GM12878 (cell line): ENCODE data around the gene HS1BP3. TPM values are rescaled to one million over a fixed set of nuclear protein-coding genes. Genes with fewer than 3 reads are reported as not detected.

ENCODE experiments used
- ATAC-seq: fragments of 200-7000 bp; cut with Tn5 transposase; 3 replicates; pipeline ENCODE4 v1.9.1; 2020; ENCODE audit warnings: mild to moderate bottlenecking, moderate library complexity
- BruUV-seq: library from RNA; stranded (reverse); fragments of 400-500 nt; replicated peaks from 2 replicates; lab custom pipeline; 2021; lab: Mats Ljungman, UMichigan
- CTCF ChIA-PET: fragments of 300-600 bp; sonication (Branson Sonifier 250); formaldehyde crosslinking; extraction: SDS; loops from one replicate; lab custom pipeline; 2021; ENCODE audit warnings: inconsistent platforms; lab: Yijun Ruan, JAX
- POLR2A ChIA-PET: fragments of 350-600 bp; formaldehyde crosslinking; extraction: SDS; loops from one replicate; lab custom pipeline; 2021; ENCODE audit warnings: inconsistent platforms; lab: Charles Lee
- RAD21 ChIA-PET: fragments of 300-600 bp; sonication (Branson Sonifier 250); formaldehyde crosslinking; loops from one replicate; lab custom pipeline; 2023; ENCODE audit warnings: antibody characterized with exemption; ENCODE audit not compliant: unreplicated experiment; lab: Charles Lee
- SMC1A ChIA-PET: fragments of 300-600 bp; sonication (Branson Sonifier 250); formaldehyde crosslinking; loops from one replicate; lab custom pipeline; 2023; ENCODE audit not compliant: unreplicated experiment, uncharacterized antibody; lab: Charles Lee
- DNase-seq: peaks from one replicate; pipeline ENCODE4 v3.0.0-alpha.2; 2011; ENCODE audit warnings: low read depth, low spot score
- FAIRE-seq: peaks from 3 replicates; lab custom pipeline; 2011; peaks lifted over from hg19 to GRCh38; lab: Jason Lieb, UNC
- H2AFZ ChIP-seq: 2 replicates; pipeline ENCODE4 v1.6.0; 2011; ENCODE audit warnings: low read depth, low read length, control low read depth; ENCODE audit not compliant: control insufficient read depth
- H3K27ac ChIP-seq: 2 replicates; pipeline ENCODE4 v1.5.1; 2011; ENCODE audit warnings: control low read depth; ENCODE audit not compliant: control insufficient read depth, insufficient read depth
- H3K27me3 ChIP-seq, 2 experiments: replicated peaks in 1 of 2; 2 replicates each; pipeline versions ENCODE4 v1.6.0 to v1.6.1; 2011; ENCODE audit warnings: low read length in 1 of 2; ENCODE audit not compliant: control insufficient read depth in 2 of 2, insufficient read depth in 2 of 2
- H3K36me3 ChIP-seq, 2 experiments: 2 replicates each; pipeline ENCODE4 v1.5.1; 2011; ENCODE audit warnings: low read length in 1 of 2; ENCODE audit not compliant: control insufficient read depth in 2 of 2, insufficient read depth in 2 of 2
- H3K4me1 ChIP-seq: 2 replicates; pipeline ENCODE4 v1.6.1; 2011; ENCODE audit warnings: mild to moderate bottlenecking, low read length, moderate library complexity, mixed read lengths; ENCODE audit not compliant: control insufficient read depth, insufficient read depth
- H3K4me2 ChIP-seq: 2 replicates; pipeline ENCODE4 v1.6.0; 2011; ENCODE audit warnings: control low read depth; ENCODE audit not compliant: control insufficient read depth, insufficient read depth
- H3K4me3 ChIP-seq: fragments of 200-600 bp; sonication (generic); 2 replicates; pipeline ENCODE4 v1.5.1; 2016
- H3K79me2 ChIP-seq: 2 replicates; pipeline ENCODE4 v1.6.0; 2011; ENCODE audit warnings: low read length; ENCODE audit not compliant: control insufficient read depth, insufficient read depth
- H3K9ac ChIP-seq: 2 replicates; pipeline ENCODE4 v1.8.0; 2011; ENCODE audit warnings: low read length, control low read depth, mixed read lengths; ENCODE audit not compliant: control insufficient read depth, insufficient read depth
- H3K9me3 ChIP-seq: replicated peaks from 3 replicates; pipeline ENCODE4 v1.5.1; 2011; ENCODE audit warnings: mild to moderate bottlenecking, low read length; ENCODE audit not compliant: control insufficient read depth, insufficient read depth
- H4K20me1 ChIP-seq: 2 replicates; pipeline ENCODE4 v1.6.0; 2011; ENCODE audit not compliant: control insufficient read depth, insufficient read depth
- ATF3 ChIP-seq: IDR thresholded peaks from 2 replicates; pipeline ENCODE4 v1.6.1; 2011; ENCODE audit warnings: low read depth, mild to moderate bottlenecking, low read length, moderate library complexity, borderline replicate concordance; ENCODE audit errors: extremely low read depth
- BACH1 ChIP-seq: fragments of 450-650 bp; IDR thresholded peaks from 2 replicates; pipeline ENCODE4 v1.6.1; 2017; ENCODE audit warnings: mild to moderate bottlenecking, borderline replicate concordance
- CEBPB ChIP-seq, 2 experiments: fragments of 150-350 bp in 1 of 2; IDR thresholded peaks; 2 replicates each; pipeline ENCODE4 v1.6.1; 2012 to 2014; ENCODE audit warnings: low read depth in 2 of 2, low read length in 2 of 2, borderline replicate concordance in 1 of 2, inconsistent platforms in 1 of 2
- CHD1 ChIP-seq: IDR thresholded peaks from 2 replicates; pipeline ENCODE4 v1.6.1; 2012; ENCODE audit warnings: low read depth, low read length, improper control_type of control experiment
- E2F8 ChIP-seq: fragments of 450-650 bp; IDR thresholded peaks from 2 replicates; pipeline ENCODE4 v1.6.1; 2018; ENCODE audit warnings: mild to moderate bottlenecking, low read depth, moderate library complexity; ENCODE audit not compliant: partially characterized antibody
- NKRF ChIP-seq: fragments of 450-650 bp; conservative IDR thresholded peaks from 2 replicates; pipeline ENCODE4 v1.6.1; 2017; ENCODE audit warnings: mild to moderate bottlenecking, moderate library complexity
- RB1 ChIP-seq: fragments of 450-650 bp; formaldehyde crosslinking; IDR thresholded peaks from 2 replicates; pipeline ENCODE4 v1.6.1; 2017; ENCODE audit warnings: mild to moderate bottlenecking, borderline replicate concordance
- SP1 ChIP-seq: IDR thresholded peaks from one replicate; pipeline ENCODE4 v1.6.1; 2011; ENCODE audit warnings: low read depth, low read length
- STAT3 ChIP-seq: IDR thresholded peaks from 2 replicates; pipeline ENCODE4 v1.6.1; 2011; ENCODE audit warnings: low read depth, low read length, improper control_type of control experiment
- SUZ12 ChIP-seq: fragments of 200-600 bp; sonication (generic); IDR thresholded peaks from one replicate; pipeline ENCODE4 v1.6.1; 2018; ENCODE audit warnings: antibody characterized with exemption, mild to moderate bottlenecking; ENCODE audit not compliant: unreplicated experiment
- WGBS: methylation state at CpG from one replicate; pipeline ENCODE4 v1.1.6; 2016; ENCODE audit warnings: low lambda C conversion rate; ENCODE audit not compliant: insufficient replicate concordance, insufficient coverage; ENCODE audit errors: missing lambda C conversion rate; 5-methylcytosine and 5-hydroxymethylcytosine counted together
- in situ Hi-C: fragments of 300-500 bp; cut with MboI; formaldehyde crosslinking; loops from 9 replicates; pipeline ENCODE4 v1.14.3; 2018; ENCODE audit warnings: mixed read lengths
- intact Hi-C: fragments of 100-400 bp; cut with micrococcal nuclease; formaldehyde crosslinking; loops from one replicate; pipeline ENCODE4 v1.14.2; 2022; ENCODE audit not compliant: unreplicated experiment
- polyA plus RNA-seq, 11 experiments: library from polyadenylated mRNA; depleted of rRNA in 4 of 11; unstranded in 6 of 11; stranded (reverse) in 5 of 11; fragments of >200 nt; fragmentation: Nextera tagmentation in 4 of 11; fragmentation: Illumina TruSeq in 1 of 11; extraction: Ambion mirVana in 4 of 11; extraction: Trizol in 1 of 11; gene quantifications; 1 replicate in 1 of 11; 2 replicates in 10 of 11; pipeline versions ENCODE4 v1.2.1 to v1.2.3, GENCODE V29; 2011 to 2016; ENCODE audit warnings: inconsistent platforms in 2 of 11, missing spikeins in 2 of 11, low read depth in 1 of 11
- total RNA-seq, 4 experiments: library from RNA; depleted of rRNA in 3 of 4; stranded (reverse); fragments of >200 nt in 3 of 4; fragmentation: Illumina TruSeq in 1 of 4; extraction: Trizol in 1 of 4; gene quantifications; 2 replicates each; pipeline versions ENCODE4 v1.2.1 to v1.2.3, GENCODE V29; 2013 to 2021

HS1BP3 gene
- total and polyA plus RNA-seq, 10 of the 15 experiments (the other 5 are each of a cell fraction or from before 2014, with no cell fraction given) = 0.47 to 7.2 (median 4.6) TPM

- TF ChIP-seq ATF3 = peak; percentile 63; the same call in 1 of the 2 replicates
- peak; percentile 79 for TF ChIP-seq NKRF
Observed at GRCh38 chr2:20650877-20651730, at the start of gene HS1BP3 (continued).

GRCh38 chr2:20698916-20699613, 48.2 kb upstream of the HS1BP3 start:
- CTCF ChIA-PET = interaction anchor here (0.6 to 1.6 kb wide), 3 partner anchors 7 to 255 kb away, joined by 3 to 5 read pairs (median 4); no protein-coding TSS in a partner anchor
- peaks cover 11% of the 10 kb centered on the region for H3K4me1 ChIP-seq
- peaks cover 0 to 6% of the 10 kb centered on the region in 2 experiments; a peak in 3 of 4 replicates for H3K36me3 ChIP-seq
- BruUV-seq = no TSS peak
- intact Hi-C loops = no loop called here
- FAIRE-seq = no peak
- H3K27ac ChIP-seq = no peak overlapping the region
- H3K9ac ChIP-seq = no peak overlapping the region
- DNase-seq = no peak
- POLR2A ChIA-PET = no interaction called here
- SMC1A ChIA-PET = interaction anchor here (0.5 to 2.2 kb wide), 2 partner anchors 46 to 240 kb away, joined by 3 to 7 read pairs; no protein-coding TSS in a partner anchor
- no peak overlapping the region for H3K4me3 ChIP-seq
- no peaks in the 10 kb centered on the region; the same call in 1 of the 2 replicates for H3K79me2 ChIP-seq
- no peaks in the 10 kb centered on the region for H3K27me3 ChIP-seq
- no peaks in the 10 kb centered on the region for H4K20me1 ChIP-seq
- H3K9me3 ChIP-seq = no peaks in the 10 kb centered on the region
- RAD21 ChIA-PET = no interaction called here
- in situ Hi-C loops = no loop called here
- 50% methylated on average over 4 of the region's 4 CpGs for whole genome bisulfite sequencing
- ATAC-seq = no peak
- H3K4me2 ChIP-seq = no peak overlapping the region
- H2AFZ ChIP-seq = no peak overlapping the region
- TF ChIP-seq BACH1 = no peak
- TF ChIP-seq E2F8 = no peak
- no peak for TF ChIP-seq STAT3
- TF ChIP-seq SUZ12 = no peak
- no peak for TF ChIP-seq CEBPB (IDR thresholded peaks at IDR 0.05; ENCODE audit: borderline replicate concordance in 1 of 2, low read depth in 2 of 2, low read length in 2 of 2)
- TF ChIP-seq CHD1 = no peak
- TF ChIP-seq RB1 = no peak
- TF ChIP-seq SP1 = no peak
